ENCODE data around the gene DKK3. TPM values are rescaled to one million over a fixed set of nuclear protein-coding genes. Genes with fewer than 3 reads are reported as not detected.
A peak's percentile ranks its signal among the peaks of the same experiment; 100 is the strongest.

The DKK3 gene
- total RNA-seq, 1 donor from 2014 or later, result 36.3 TPM

- Mint-ChIP-seq H3K9me3 (no peaks in the 10 kb centered on the region), H3K27me3 (no peaks in the 10 kb centered on the region), H3K36me3 (peaks cover 6% of the 10 kb centered on the region), H3K4me1 (ENCODE audit: unreplicated experiment) (peaks cover 25% of the 10 kb centered on the region), H3K27ac (no peak overlapping the region), H3K4me3 (no peak overlapping the region)
- DNase-seq (ENCODE audit: extremely low spot score, unreplicated experiment), result peak; percentile 39
- TF ChIP-seq CTCF (conservative IDR thresholded peaks at IDR 0.05), result no peak
Measured at GRCh38 chr11:11977206-11977938, 31.1 kb downstream of the DKK3 start.

- Mint-ChIP-seq H3K27ac (no peak overlapping the region), H3K9me3 (no peaks in the 10 kb centered on the region), H3K4me1 (ENCODE audit: unreplicated experiment) (peaks cover 33% of the 10 kb centered on the region), H3K36me3 (peaks cover 6% of the 10 kb centered on the region), H3K4me3 (no peak overlapping the region), H3K27me3 (no peaks in the 10 kb centered on the region)
- TF ChIP-seq CTCF (conservative IDR thresholded peaks at IDR 0.05), result no peak
- DNase-seq (ENCODE audit: extremely low spot score, unreplicated experiment), result peak; percentile 47
Measured at GRCh38 chr11:11976481-11977127, 31.8 kb downstream of the DKK3 start.

- DNase-seq (ENCODE audit: extremely low spot score, unreplicated experiment), result peak; percentile 49
- no peaks in the 10 kb centered on the region for H3K27me3 Mint-ChIP-seq
- H3K4me1 Mint-ChIP-seq (ENCODE audit: unreplicated experiment), result peaks cover 37% of the 10 kb centered on the region
- peaks cover 7% of the 10 kb centered on the region for H3K36me3 Mint-ChIP-seq
- no peaks in the 10 kb centered on the region for H3K9me3 Mint-ChIP-seq
- H3K27ac Mint-ChIP-seq, result no peak overlapping the region
- H3K4me3 Mint-ChIP-seq, result no peak overlapping the region
- TF ChIP-seq CTCF (conservative IDR thresholded peaks at IDR 0.05), result no peak
Measured at GRCh38 chr11:11975201-11976092, 33.0 kb downstream of the DKK3 start.

GRCh38 chr11:11973866-11974265 lies 34.6 kb downstream of the DKK3 start:
- no peak for TF ChIP-seq CTCF (conservative IDR thresholded peaks at IDR 0.05)
- no peaks in the 10 kb centered on the region for H3K27me3 Mint-ChIP-seq
- H3K9me3 Mint-ChIP-seq, result no peaks in the 10 kb centered on the region
- H3K4me1 Mint-ChIP-seq (ENCODE audit: unreplicated experiment), result peaks cover 33% of the 10 kb centered on the region
- H3K27ac Mint-ChIP-seq, result peak overlapping the region; percentile 26
- H3K4me3 Mint-ChIP-seq, result no peak overlapping the region
- peak; percentile 47 for DNase-seq (ENCODE audit: extremely low spot score, unreplicated experiment)
- H3K36me3 Mint-ChIP-seq, result peaks cover 6% of the 10 kb centered on the region

- H3K4me3 Mint-ChIP-seq, result no peak overlapping the region
- H3K27me3 Mint-ChIP-seq, result no peaks in the 10 kb centered on the region
- H3K9me3 Mint-ChIP-seq, result no peaks in the 10 kb centered on the region
- H3K36me3 Mint-ChIP-seq, result peaks cover 6% of the 10 kb centered on the region
- peak overlapping the region; percentile 26 for H3K27ac Mint-ChIP-seq
- H3K4me1 Mint-ChIP-seq (ENCODE audit: unreplicated experiment), result peaks cover 37% of the 10 kb centered on the region
- TF ChIP-seq CTCF (conservative IDR thresholded peaks at IDR 0.05), result no peak
- peak; percentile 50 for DNase-seq (ENCODE audit: extremely low spot score, unreplicated experiment)
Measured at GRCh38 chr11:11973361-11973800, 35.0 kb downstream of the DKK3 start.

Measured in type B pancreatic cell (in vitro differentiated cells).